Activated T-cell treated with anti-CD3 and anti-CD28 coated beads, Interleukin-2, amount 50 U/mL, for 72 hours (primary cell): ENCODE measurements around the gene RPL18. TPM values are rescaled to one million over a fixed set of nuclear protein-coding genes. Genes with fewer than 3 reads are reported as not detected.

Experiments used
- ATAC-seq, 2 donors: fragments of 150-1000 bp; cut with Tn5 transposase; replicated peaks in 1 of 2; 2 replicates each; pipeline ENCODE4 v1.10.0; 2021; ENCODE audit warnings: moderate library complexity in 2 of 2, mild to moderate bottlenecking in 1 of 2
- DNase-seq, 2 donors: peaks; one replicate each; pipeline ENCODE4 v3.0.0; 2021 to 2022; ENCODE audit warnings: mixed read lengths in 1 of 2
- H3K27ac Mint-ChIP-seq: one replicate; pipeline ENCODE4 v1.8.0; 2022; ENCODE audit warnings: mild to moderate bottlenecking, moderate library complexity, mixed read lengths
- H3K27me3 Mint-ChIP-seq: one replicate; pipeline ENCODE4 v1.8.0; 2022; ENCODE audit warnings: low read depth, mixed read lengths
- H3K36me3 Mint-ChIP-seq, 2 donors: one replicate each; pipeline ENCODE4 v1.8.0; 2022; ENCODE audit warnings: mixed read lengths in 2 of 2, mild to moderate bottlenecking in 1 of 2; ENCODE audit not compliant: insufficient read depth in 2 of 2
- H3K4me1 Mint-ChIP-seq: one replicate; pipeline ENCODE4 v1.8.0; 2022; ENCODE audit warnings: low read depth, mixed read lengths
- H3K4me3 Mint-ChIP-seq, 2 donors: one replicate each; pipeline ENCODE4 v1.8.0; 2022; ENCODE audit warnings: mild to moderate bottlenecking in 2 of 2, mixed read lengths in 2 of 2, moderate library complexity in 2 of 2
- H3K9me3 Mint-ChIP-seq, 2 donors: one replicate each; pipeline ENCODE4 v1.8.0; 2022; ENCODE audit warnings: mixed read lengths in 2 of 2
- total RNA-seq, 2 donors: library from RNA; stranded (reverse); gene quantifications; one replicate each; pipeline ENCODE4 v1.2.3, GENCODE V29; 2022

Gene RPL18
- total RNA-seq, 2 donors from 2014 or later = 1,953 to 2,080 TPM

- Mint-ChIP-seq H3K27ac (peak overlapping the region; percentile 89), H3K4me1 (peaks cover 66% of the 10 kb centered on the region), H3K36me3 (peaks cover 9 to 21% of the 10 kb centered on the region in 2 donors), H3K9me3 (no peaks in the 10 kb centered on the region), H3K27me3 (no peaks in the 10 kb centered on the region), H3K4me3 (peak overlapping the region; percentile 85 to 95)
- DNase-seq = no peak
- ATAC-seq = no peak
These were observed 4.6 kb upstream of the RPL18 start for GRCh38 chr19:48623556-48624066.

GRCh38 chr19:48619692-48620585, 961 bp upstream of the RPL18 start:
- DNase-seq (no peak), ATAC-seq (no peak)
- H3K27me3 Mint-ChIP-seq = no peaks in the 10 kb centered on the region
- peak overlapping the region; percentile 100 for H3K4me3 Mint-ChIP-seq
- H3K36me3 Mint-ChIP-seq = peaks cover 18 to 43% of the 10 kb centered on the region in 2 donors
- no peaks in the 10 kb centered on the region for H3K9me3 Mint-ChIP-seq
- H3K27ac Mint-ChIP-seq = peak overlapping the region; percentile 99
- H3K4me1 Mint-ChIP-seq = peaks cover 75% of the 10 kb centered on the region

- no peaks in the 10 kb centered on the region for H3K27me3 Mint-ChIP-seq
- no peaks in the 10 kb centered on the region for H3K9me3 Mint-ChIP-seq
- ATAC-seq (no peak), DNase-seq (no peak)
- peak overlapping the region; percentile 99 for H3K27ac Mint-ChIP-seq
- peak overlapping the region; percentile 100 for H3K4me3 Mint-ChIP-seq
- peaks cover 17 to 38% of the 10 kb centered on the region in 2 donors for H3K36me3 Mint-ChIP-seq
- peaks cover 59% of the 10 kb centered on the region for H3K4me1 Mint-ChIP-seq
These were observed 581 bp downstream of the RPL18 start for GRCh38 chr19:48618278-48618915.

- H3K9me3 Mint-ChIP-seq = no peaks in the 10 kb centered on the region
- H3K36me3 Mint-ChIP-seq = peaks cover 14 to 35% of the 10 kb centered on the region in 2 donors
- ATAC-seq (no peak), DNase-seq (no peak)
- peak overlapping the region; percentile 99 for H3K27ac Mint-ChIP-seq
- peaks cover 51% of the 10 kb centered on the region for H3K4me1 Mint-ChIP-seq
- peak overlapping the region; percentile 100 for H3K4me3 Mint-ChIP-seq
- no peaks in the 10 kb centered on the region for H3K27me3 Mint-ChIP-seq
These were observed 1.6 kb downstream of the RPL18 start for GRCh38 chr19:48617146-48617937.

GRCh38 chr19:48616491-48617056, 2.4 kb downstream of the RPL18 start:
- H3K27me3 Mint-ChIP-seq = no peaks in the 10 kb centered on the region
- no peaks in the 10 kb centered on the region for H3K9me3 Mint-ChIP-seq
- peak overlapping the region; percentile 99 for H3K27ac Mint-ChIP-seq
- H3K4me1 Mint-ChIP-seq = peaks cover 44% of the 10 kb centered on the region
- ATAC-seq (no peak), DNase-seq (no peak)
- peak overlapping the region; percentile 100 for H3K4me3 Mint-ChIP-seq
- H3K36me3 Mint-ChIP-seq = peaks cover 14 to 30% of the 10 kb centered on the region in 2 donors

- peaks cover 14 to 27% of the 10 kb centered on the region in 2 donors for H3K36me3 Mint-ChIP-seq
- DNase-seq (no peak), ATAC-seq (no peak)
- H3K4me1 Mint-ChIP-seq = peaks cover 40% of the 10 kb centered on the region
- peak overlapping the region; percentile 100 for H3K4me3 Mint-ChIP-seq
- H3K27me3 Mint-ChIP-seq = no peaks in the 10 kb centered on the region
- no peaks in the 10 kb centered on the region for H3K9me3 Mint-ChIP-seq
- peak overlapping the region; percentile 12 for H3K27ac Mint-ChIP-seq
These were observed 2.9 kb downstream of the RPL18 start for GRCh38 chr19:48616041-48616436.

- peaks cover 14 to 27% of the 10 kb centered on the region in 2 donors for H3K36me3 Mint-ChIP-seq
- H3K9me3 Mint-ChIP-seq = no peaks in the 10 kb centered on the region
- ATAC-seq = no peak
- H3K4me3 Mint-ChIP-seq = peak overlapping the region in 1 of 2 donors; percentile 52
- H3K4me1 Mint-ChIP-seq = peaks cover 39% of the 10 kb centered on the region
- no peaks in the 10 kb centered on the region for H3K27me3 Mint-ChIP-seq
- DNase-seq = no peak
- H3K27ac Mint-ChIP-seq = no peak overlapping the region
These were observed 3.5 kb downstream of the RPL18 start for GRCh38 chr19:48615231-48616040.

GRCh38 chr19:48614436-48615230, 4.3 kb downstream of the RPL18 start, which contains the start of gene FAM83E:
Gene FAM83E, minus strand, starts transcription at chr19:48615076. Its CDS starts 1,704 bp downstream, at chr19:48613372.
- Mint-ChIP-seq H3K36me3 (peaks cover 12 to 27% of the 10 kb centered on the region in 2 donors), H3K4me3 (peak within 1 kb of the TSS in 1 of 2 donors; percentile 52), H3K4me1 (peaks cover 31% of the 10 kb centered on the region), H3K27me3 (no peaks in the 10 kb centered on the region), H3K9me3 (no peaks in the 10 kb centered on the region), H3K27ac (peak within 1 kb of the TSS; percentile 14)
- ATAC-seq = no peak
- no peak for DNase-seq

- H3K4me3 Mint-ChIP-seq = no peak overlapping the region
- no peaks in the 10 kb centered on the region for H3K9me3 Mint-ChIP-seq
- H3K27ac Mint-ChIP-seq = peak overlapping the region; percentile 14
- H3K4me1 Mint-ChIP-seq = peaks cover 28% of the 10 kb centered on the region
- ATAC-seq = peak in 1 of 2 donors; percentile 12
- no peaks in the 10 kb centered on the region for H3K27me3 Mint-ChIP-seq
- peaks cover 10 to 25% of the 10 kb centered on the region in 2 donors for H3K36me3 Mint-ChIP-seq
- DNase-seq = no peak
These were observed 5.0 kb downstream of the RPL18 start for GRCh38 chr19:48613852-48614435.

- no peaks in the 10 kb centered on the region for H3K9me3 Mint-ChIP-seq
- H3K4me1 Mint-ChIP-seq = peaks cover 23% of the 10 kb centered on the region
- H3K27me3 Mint-ChIP-seq = no peaks in the 10 kb centered on the region
- no peak overlapping the region for H3K27ac Mint-ChIP-seq
- ATAC-seq (peak in 1 of 2 donors; percentile 17), DNase-seq (no peak)
- H3K4me3 Mint-ChIP-seq = no peak overlapping the region
- H3K36me3 Mint-ChIP-seq = peaks cover 5 to 20% of the 10 kb centered on the region in 2 donors
These were observed 5.7 kb downstream of the RPL18 start for GRCh38 chr19:48613024-48613851.
